Testis (tissue), 3 donors: Measurements from ENCODE around the gene RESP18. TPM values are rescaled to one million over a fixed set of nuclear protein-coding genes. Genes with fewer than 3 reads are reported as not detected.

ENCODE experiments used
- DNase-seq: peaks from one replicate; pipeline ENCODE4 v3.0.0-alpha.2; 2019
- H3K27ac ChIP-seq, 2 donors: fragments of 200-600 bp; sonication (generic); one replicate each; pipeline ENCODE4 v1.5.1; 2019
- H3K27me3 ChIP-seq: fragments of 200-600 bp; sonication (generic); one replicate; pipeline ENCODE4 v1.5.1; 2019
- H3K36me3 ChIP-seq: fragments of 200-600 bp; sonication (generic); one replicate; pipeline ENCODE4 v1.5.1; 2017; ENCODE audit warnings: low read depth; ENCODE audit errors: missing control alignments
- H3K4me1 ChIP-seq: fragments of 200-600 bp; sonication (generic); one replicate; pipeline ENCODE4 v1.5.1; 2019
- H3K4me3 ChIP-seq, 2 donors: fragments of 200-600 bp; sonication (generic); one replicate each; pipeline ENCODE4 v1.5.1; 2017 to 2019
- H3K9me3 ChIP-seq: fragments of 200-600 bp; sonication (generic); one replicate; pipeline ENCODE4 v1.5.1; 2017
- POLR2A ChIP-seq: fragments of 450-650 bp; IDR thresholded peaks from one replicate; pipeline ENCODE4 v1.6.1; 2017; ENCODE audit warnings: antibody characterized with exemption, mild to moderate bottlenecking, moderate library complexity
- WGBS, 2 donors: methylation state at CpG; one replicate each; pipeline ENCODE4 v1.1.5; 2018; 5-methylcytosine and 5-hydroxymethylcytosine counted together
- intact Hi-C: fragments of 100-400 bp; cut with DNase I; formaldehyde crosslinking; loops from one replicate; pipeline ENCODE4 v1.15.1; 2023; ENCODE audit warnings: low total_unique reads
- polyA plus RNA-seq: library from polyadenylated mRNA; stranded (reverse); fragments of 350-450 nt; fragmentation: Illumina TruSeq; extraction: RNeasy Lipid Tissue Mini Kit (QIAGEN cat#74804); gene quantifications from one replicate; pipeline ENCODE4 v1.2.3, GENCODE V29; 2014; ENCODE audit warnings: low read depth, low replicate concordance; ENCODE audit not compliant: insufficient read depth
- total RNA-seq, 2 donors: library from RNA; depleted of rRNA; stranded (reverse); fragments of >200 nt; gene quantifications; one replicate each; pipeline ENCODE4 v1.2.3, GENCODE V29; 2016
- TF ChIP-seq, protein P1 (sequence below), 3 experiments: fragments of 450-650 bp in 2 of 3; fragments of 200-600 bp in 1 of 3; sonication (generic) in 1 of 3; IDR thresholded peaks; one replicate each; pipeline ENCODE4 v1.5.1; 2016 to 2019; ENCODE audit warnings: antibody characterized with exemption in 3 of 3, mild to moderate bottlenecking in 2 of 3, moderate library complexity in 1 of 3

RESP18 gene
- total and polyA plus RNA-seq, 3 donors from 2014 or later: 0.71 to 1.4 TPM; not detected in 1

- no peak overlapping the region for H3K27ac ChIP-seq
- no peak for TF ChIP-seq POLR2A
- TF ChIP-seq, protein P1, sequence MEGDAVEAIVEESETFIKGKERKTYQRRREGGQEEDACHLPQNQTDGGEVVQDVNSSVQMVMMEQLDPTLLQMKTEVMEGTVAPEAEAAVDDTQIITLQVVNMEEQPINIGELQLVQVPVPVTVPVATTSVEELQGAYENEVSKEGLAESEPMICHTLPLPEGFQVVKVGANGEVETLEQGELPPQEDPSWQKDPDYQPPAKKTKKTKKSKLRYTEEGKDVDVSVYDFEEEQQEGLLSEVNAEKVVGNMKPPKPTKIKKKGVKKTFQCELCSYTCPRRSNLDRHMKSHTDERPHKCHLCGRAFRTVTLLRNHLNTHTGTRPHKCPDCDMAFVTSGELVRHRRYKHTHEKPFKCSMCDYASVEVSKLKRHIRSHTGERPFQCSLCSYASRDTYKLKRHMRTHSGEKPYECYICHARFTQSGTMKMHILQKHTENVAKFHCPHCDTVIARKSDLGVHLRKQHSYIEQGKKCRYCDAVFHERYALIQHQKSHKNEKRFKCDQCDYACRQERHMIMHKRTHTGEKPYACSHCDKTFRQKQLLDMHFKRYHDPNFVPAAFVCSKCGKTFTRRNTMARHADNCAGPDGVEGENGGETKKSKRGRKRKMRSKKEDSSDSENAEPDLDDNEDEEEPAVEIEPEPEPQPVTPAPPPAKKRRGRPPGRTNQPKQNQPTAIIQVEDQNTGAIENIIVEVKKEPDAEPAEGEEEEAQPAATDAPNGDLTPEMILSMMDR (IDR thresholded peaks at IDR 0.05): no peak
- 63 to 74% methylated on average over 4 to 5 of the region's 5 CpGs for WGBS, 2 donors
- H3K4me3 ChIP-seq: no peak overlapping the region
- no peaks in the 10 kb centered on the region for H3K9me3 ChIP-seq
- intact Hi-C loops: loop anchor here (5.0 kb wide), 1 partner anchor 131 kb away; the partner anchor contains the start of gene NHEJ1
- DNase-seq: no peak
- H3K27me3 ChIP-seq: no peaks in the 10 kb centered on the region
- peaks cover 17% of the 10 kb centered on the region for H3K4me1 ChIP-seq
- no peaks in the 10 kb centered on the region for H3K36me3 ChIP-seq
Observed at GRCh38 chr2:219293736-219294231, 38.8 kb downstream of the RESP18 start.

GRCh38 chr2:219292616-219293015 lies 39.9 kb downstream of the RESP18 start:
- WGBS, 2 donors: 88 to 95% methylated on average over 9 of the region's 9 CpGs
- Histone ChIP-seq H3K4me3 (no peak overlapping the region), H3K36me3 (no peaks in the 10 kb centered on the region), H3K4me1 (peaks cover 13% of the 10 kb centered on the region), H3K27ac (no peak overlapping the region), H3K9me3 (no peaks in the 10 kb centered on the region), H3K27me3 (no peaks in the 10 kb centered on the region)
- DNase-seq: no peak
- no peak for TF ChIP-seq POLR2A
- TF ChIP-seq, protein P1 (IDR thresholded peaks at IDR 0.05): no peak
- intact Hi-C loops: loop anchor here (5.0 kb wide), 1 partner anchor 130 kb away; the partner anchor contains the start of gene NHEJ1

DNA sequence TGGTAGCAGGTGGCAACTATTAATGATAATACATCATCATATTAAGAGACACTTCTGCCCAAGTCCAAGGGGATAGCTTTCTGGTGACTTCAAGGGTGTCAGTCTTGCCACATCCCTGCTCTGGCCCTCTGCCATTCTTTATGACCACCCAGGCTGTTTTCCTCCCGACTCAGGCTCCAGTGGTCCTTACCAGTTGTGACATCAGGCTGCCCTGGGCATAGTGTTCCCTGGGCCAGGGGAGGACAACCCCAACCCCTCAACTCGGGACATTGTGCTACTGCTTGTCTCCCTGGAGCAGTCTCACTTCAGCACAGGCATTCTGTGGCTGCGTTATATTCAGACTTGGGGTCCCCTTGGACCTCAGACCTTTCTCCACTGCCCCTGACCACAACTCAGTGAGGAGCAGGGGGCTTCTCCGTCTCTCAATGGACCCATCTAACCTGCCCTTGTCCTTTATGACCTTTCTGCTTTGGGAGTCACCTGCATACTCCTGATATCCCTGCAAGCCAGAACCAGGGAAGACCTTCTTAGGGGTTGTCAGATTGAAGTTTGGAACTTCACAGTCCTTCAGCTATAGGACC lies 40.5 kb downstream of the RESP18 start:
- no peak for DNase-seq
- Histone ChIP-seq H3K27ac (no peak overlapping the region), H3K27me3 (no peaks in the 10 kb centered on the region), H3K4me3 (no peak overlapping the region), H3K36me3 (no peaks in the 10 kb centered on the region), H3K9me3 (no peaks in the 10 kb centered on the region), H3K4me1 (peaks cover 13% of the 10 kb centered on the region)
- TF ChIP-seq POLR2A: no peak
- TF ChIP-seq, protein P1 (IDR thresholded peaks at IDR 0.05): no peak
- WGBS, 2 donors: 73 to 86% methylated on average over 4 of the region's 4 CpGs
- intact Hi-C loops: loop anchor here (5.0 kb wide), 1 partner anchor 130 kb away; the partner anchor contains the start of gene NHEJ1

- TF ChIP-seq POLR2A: no peak
- TF ChIP-seq, protein P1 (IDR thresholded peaks at IDR 0.05): no peak
- WGBS, 2 donors: 90 to 92% methylated on average over 7 of the region's 7 CpGs
- H3K36me3 ChIP-seq: no peaks in the 10 kb centered on the region
- H3K4me1 ChIP-seq: peaks cover 15% of the 10 kb centered on the region
- no peak overlapping the region for H3K27ac ChIP-seq
- no peaks in the 10 kb centered on the region for H3K9me3 ChIP-seq
- H3K4me3 ChIP-seq: no peak overlapping the region
- no peak for DNase-seq
- H3K27me3 ChIP-seq: no peaks in the 10 kb centered on the region
- intact Hi-C loops: loop anchor here (5.0 kb wide), 1 partner anchor 129 kb away; the partner anchor contains the start of gene NHEJ1
Observed at GRCh38 chr2:219291394-219291793, 41.1 kb downstream of the RESP18 start.
